GM12872 (cell line): ENCODE results near the gene HOXC13.

Source experiments
- TF ChIP-seq, protein P1 (sequence below): IDR thresholded peaks from 3 replicates; pipeline ENCODE4 v1.5.1; 2011; ENCODE audit warnings: low read depth, mild to moderate bottlenecking, low read length, moderate library complexity; ENCODE audit not compliant: insufficient read depth

Gene HOXC13

DNA sequence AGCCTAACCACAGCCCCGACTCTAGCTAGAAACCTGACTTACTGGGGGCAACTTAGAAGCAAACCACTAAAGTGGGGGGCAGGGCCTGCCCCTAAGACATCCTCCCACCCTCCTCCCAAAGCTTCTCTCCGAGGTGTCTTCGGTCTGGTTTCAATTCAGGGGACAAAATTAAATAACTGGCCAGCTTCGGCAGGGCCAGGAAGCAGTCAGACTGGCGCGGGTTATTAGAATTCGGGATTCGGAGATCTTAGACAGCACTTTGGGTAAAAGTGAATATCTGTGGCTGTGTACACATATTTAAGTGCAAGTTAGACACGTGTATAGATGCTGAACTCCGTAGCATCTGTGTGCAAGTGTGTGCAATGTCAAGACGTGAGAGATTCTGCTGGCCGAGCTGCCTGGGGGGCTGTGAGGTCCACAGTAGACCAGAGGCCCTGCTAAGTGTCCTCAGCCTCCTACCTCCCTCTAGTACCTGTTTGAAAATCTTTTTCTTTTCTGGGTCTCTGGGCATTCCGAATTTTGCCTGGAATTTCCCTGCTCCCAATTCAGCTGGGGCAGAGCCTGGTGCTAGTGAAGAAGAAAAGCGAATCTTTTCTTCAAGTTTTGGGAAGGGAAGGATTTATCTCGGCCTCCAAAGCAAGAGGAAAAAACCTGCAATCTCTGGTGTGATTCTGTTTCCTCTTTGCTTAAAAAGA lies 42.3 kb downstream of the HOXC13 start:
- TF ChIP-seq, protein P1, sequence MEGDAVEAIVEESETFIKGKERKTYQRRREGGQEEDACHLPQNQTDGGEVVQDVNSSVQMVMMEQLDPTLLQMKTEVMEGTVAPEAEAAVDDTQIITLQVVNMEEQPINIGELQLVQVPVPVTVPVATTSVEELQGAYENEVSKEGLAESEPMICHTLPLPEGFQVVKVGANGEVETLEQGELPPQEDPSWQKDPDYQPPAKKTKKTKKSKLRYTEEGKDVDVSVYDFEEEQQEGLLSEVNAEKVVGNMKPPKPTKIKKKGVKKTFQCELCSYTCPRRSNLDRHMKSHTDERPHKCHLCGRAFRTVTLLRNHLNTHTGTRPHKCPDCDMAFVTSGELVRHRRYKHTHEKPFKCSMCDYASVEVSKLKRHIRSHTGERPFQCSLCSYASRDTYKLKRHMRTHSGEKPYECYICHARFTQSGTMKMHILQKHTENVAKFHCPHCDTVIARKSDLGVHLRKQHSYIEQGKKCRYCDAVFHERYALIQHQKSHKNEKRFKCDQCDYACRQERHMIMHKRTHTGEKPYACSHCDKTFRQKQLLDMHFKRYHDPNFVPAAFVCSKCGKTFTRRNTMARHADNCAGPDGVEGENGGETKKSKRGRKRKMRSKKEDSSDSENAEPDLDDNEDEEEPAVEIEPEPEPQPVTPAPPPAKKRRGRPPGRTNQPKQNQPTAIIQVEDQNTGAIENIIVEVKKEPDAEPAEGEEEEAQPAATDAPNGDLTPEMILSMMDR = no peak

DNA sequence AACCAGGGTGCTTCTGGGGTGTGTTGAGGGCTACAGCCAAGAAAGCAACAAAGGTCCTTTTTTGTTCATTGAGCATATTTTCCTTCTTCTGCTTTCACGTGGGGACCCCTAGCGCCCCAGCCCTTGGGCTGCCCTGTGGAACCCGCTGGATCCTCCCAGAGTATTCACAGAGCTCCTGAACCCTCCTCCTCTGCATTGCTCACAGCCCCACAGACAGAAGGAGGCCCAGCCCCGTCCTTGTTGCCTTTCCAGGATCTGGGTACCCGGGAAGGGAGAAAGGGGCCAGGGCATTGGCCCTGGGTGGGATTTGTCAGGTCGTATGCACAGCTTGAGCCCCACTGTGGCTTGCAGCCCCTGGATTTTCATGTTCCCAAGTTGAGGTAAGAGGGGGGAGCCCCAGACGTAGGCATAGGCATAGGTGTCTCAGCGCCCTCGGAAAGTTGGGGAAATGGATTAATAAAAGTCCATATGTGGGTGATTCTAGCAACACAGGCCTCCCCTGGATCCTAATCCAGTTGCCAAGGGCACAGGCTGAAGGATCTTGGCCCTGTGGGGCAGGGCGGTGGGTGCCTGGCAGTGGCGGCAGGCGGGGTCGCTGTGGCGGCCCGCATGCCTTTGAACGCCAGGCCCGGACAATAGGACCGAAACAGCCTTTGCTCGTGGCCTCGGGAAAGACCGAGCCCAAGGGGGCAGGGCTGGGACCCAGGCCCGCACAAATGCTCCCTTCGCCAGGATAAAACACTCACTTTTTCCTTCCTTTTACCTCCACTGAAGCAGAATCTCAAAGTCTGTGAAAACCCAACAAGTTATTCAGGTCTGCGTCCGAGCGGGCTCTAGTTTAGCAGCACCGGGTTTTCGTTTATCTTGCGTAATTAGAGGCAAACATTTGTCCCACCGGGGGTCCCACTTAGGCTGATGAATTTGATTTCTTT lies 43.3 kb downstream of the HOXC13 start:
- TF ChIP-seq, protein P1 = no peak

DNA sequence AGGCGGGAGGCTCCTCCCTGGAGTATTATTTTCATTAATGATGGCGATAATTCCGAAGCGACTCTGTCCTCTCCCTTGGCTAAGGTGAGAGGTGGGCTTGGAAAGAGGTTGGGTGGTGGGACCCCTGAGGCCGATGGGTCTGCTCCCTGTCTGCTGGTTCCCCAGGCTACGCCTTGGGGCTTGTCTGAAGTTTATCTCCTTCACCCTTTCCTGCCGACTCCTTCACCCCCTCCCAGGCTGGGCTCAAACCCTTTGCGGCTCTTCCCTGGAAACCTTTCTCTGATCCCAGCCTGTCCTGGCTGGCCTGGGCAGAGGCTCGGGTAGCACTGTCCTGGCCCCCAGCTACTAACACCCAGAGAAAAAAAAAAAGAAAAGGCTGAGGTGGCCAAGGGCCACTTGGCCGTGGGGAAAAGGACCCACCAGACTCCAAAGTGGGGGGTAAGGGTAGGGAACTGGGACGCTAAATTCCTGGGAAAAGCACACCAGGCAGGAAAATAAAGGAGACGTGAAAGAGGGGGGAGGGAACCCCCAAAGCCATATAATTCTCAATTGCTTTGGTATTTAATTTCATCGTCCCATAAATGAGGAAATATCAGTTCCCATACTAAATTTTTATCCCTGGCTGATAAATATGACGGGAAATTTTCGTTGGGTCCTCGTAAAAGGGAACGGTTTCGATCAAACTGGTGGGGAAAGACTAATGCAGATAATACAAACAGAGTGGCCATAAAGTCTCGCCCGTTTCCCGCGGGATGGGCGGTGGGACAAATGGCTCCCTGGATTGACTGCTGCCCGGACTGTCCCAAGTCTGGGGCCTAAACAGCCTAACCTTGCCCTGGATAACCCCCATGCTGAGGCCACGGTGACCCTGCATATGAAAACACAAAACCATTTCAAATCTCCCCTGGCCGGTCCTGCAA lies 44.3 kb downstream of the HOXC13 start:
- TF ChIP-seq, protein P1 = no peak

DNA sequence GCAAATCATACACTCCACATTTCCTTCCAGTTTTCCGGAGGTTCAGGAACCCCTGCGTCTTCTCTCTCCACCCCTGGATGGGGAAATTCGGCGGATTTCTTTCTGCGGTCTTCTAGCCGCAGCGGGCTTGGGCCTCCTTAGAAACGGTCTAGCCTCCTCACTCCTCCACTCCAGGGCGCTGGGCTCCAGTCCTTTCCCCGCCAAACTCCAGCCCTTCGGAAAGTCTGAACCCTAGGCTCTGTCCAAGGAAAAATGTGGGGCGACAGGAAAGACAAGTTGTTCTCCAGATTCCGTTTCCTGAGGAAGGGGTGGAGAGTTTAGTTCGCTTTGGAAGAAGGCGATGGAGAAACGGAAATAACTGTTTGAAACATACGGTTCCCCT lies 44.9 kb downstream of the HOXC13 start:
- TF ChIP-seq, protein P1 = no peak

DNA sequence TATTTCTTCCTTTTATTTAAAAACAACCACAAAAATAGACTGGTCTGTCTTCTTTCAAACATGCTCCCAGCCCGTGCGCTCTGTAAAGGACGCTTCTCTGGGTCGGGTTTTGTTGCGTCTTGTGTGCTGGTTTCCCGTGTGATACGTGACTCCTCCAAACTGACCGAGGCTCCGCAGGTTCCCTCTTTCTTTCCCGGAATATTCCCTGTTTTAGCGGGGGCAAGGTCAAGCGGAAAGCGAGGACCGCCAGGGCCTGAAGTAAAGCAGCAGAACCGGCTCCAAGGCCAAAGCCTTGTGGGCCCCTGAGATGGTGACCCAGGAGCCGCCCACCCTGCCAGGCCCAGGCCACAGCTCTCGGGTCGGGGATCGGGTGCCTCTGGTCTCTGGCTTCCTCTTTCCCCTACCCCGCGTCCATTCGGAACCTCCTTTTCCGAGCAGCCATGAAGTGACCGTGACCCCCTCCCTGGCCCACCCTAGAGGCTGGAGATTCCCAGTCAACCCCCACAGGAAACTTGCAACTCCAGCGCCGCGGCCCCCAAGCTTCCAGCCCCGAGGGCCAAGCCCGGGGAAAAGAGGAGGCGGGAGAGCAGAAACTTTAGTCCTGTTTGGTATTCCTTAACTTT lies 45.4 kb downstream of the HOXC13 start:
- TF ChIP-seq, protein P1 = no peak

DNA sequence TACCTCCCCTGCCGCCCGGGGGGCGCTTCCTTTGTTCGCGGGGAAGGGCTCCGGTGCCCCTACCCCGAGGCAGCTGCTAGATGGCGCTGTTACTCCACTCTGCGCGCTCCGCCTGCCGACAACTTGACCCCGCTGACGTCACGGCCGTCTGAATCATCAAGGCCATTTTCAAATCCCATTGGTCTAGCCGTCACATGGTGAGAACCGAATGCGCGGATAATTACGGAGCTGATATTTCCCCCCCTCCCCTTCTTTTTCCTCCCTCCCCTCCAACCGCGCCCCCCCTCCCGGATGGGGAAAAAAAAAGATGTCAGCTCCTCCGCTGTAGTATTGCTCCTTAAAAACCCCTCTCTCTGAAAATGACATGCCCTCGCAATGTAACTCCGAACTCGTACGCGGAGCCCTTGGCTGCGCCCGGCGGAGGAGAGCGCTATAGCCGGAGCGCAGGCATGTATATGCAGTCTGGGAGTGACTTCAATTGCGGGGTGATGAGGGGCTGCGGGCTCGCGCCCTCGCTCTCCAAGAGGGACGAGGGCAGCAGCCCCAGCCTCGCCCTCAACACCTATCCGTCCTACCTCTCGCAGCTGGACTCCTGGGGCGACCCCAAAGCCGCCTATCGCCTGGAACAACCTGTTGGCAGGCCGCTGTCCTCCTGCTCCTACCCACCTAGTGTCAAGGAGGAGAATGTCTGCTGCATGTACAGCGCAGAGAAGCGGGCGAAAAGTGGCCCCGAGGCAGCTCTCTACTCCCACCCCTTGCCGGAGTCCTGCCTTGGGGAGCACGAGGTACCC lies 46.5 kb downstream of the HOXC13 start, which contains the start of gene HOXC10:
Gene HOXC10 (plus strand): TSS at position 246 of the 791 bp plus-strand sequence. CDS start 114 bp downstream, at position 360.
- TF ChIP-seq, protein P1 = peak; percentile 79
